Measurements from ENCODE around the gene C3orf49.

GRCh38 chr3:63819151-63819398, at the start of gene C3orf49:
- TF ChIP-seq CTCF (IDR thresholded peaks at IDR 0.05; ENCODE audit: insufficient read depth, low read length) (no peak), SPI1 (IDR thresholded peaks at IDR 0.05; ENCODE audit: borderline replicate concordance, low read depth) (no peak), POLR2AphosphoS5 (IDR thresholded peaks at IDR 0.05; ENCODE audit: low read depth) (no peak), GABPA (IDR thresholded peaks at IDR 0.05; ENCODE audit: low read depth) (no peak)
- TF ChIP-seq, protein P1, sequence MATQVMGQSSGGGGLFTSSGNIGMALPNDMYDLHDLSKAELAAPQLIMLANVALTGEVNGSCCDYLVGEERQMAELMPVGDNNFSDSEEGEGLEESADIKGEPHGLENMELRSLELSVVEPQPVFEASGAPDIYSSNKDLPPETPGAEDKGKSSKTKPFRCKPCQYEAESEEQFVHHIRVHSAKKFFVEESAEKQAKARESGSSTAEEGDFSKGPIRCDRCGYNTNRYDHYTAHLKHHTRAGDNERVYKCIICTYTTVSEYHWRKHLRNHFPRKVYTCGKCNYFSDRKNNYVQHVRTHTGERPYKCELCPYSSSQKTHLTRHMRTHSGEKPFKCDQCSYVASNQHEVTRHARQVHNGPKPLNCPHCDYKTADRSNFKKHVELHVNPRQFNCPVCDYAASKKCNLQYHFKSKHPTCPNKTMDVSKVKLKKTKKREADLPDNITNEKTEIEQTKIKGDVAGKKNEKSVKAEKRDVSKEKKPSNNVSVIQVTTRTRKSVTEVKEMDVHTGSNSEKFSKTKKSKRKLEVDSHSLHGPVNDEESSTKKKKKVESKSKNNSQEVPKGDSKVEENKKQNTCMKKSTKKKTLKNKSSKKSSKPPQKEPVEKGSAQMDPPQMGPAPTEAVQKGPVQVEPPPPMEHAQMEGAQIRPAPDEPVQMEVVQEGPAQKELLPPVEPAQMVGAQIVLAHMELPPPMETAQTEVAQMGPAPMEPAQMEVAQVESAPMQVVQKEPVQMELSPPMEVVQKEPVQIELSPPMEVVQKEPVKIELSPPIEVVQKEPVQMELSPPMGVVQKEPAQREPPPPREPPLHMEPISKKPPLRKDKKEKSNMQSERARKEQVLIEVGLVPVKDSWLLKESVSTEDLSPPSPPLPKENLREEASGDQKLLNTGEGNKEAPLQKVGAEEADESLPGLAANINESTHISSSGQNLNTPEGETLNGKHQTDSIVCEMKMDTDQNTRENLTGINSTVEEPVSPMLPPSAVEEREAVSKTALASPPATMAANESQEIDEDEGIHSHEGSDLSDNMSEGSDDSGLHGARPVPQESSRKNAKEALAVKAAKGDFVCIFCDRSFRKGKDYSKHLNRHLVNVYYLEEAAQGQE (IDR thresholded peaks at IDR 0.05; ENCODE audit: insufficient replicate concordance, low read depth) = no peak

Measured in HL-60 (cell line).